Cortex of kidney (tissue), 1 donor: ENCODE measurements around the gene H2BK1.

Experiments
- DNase-seq: peaks from one replicate; lab custom pipeline; 2025; lab: John Stamatoyannopoulos, UW

H2BK1 gene

DNA sequence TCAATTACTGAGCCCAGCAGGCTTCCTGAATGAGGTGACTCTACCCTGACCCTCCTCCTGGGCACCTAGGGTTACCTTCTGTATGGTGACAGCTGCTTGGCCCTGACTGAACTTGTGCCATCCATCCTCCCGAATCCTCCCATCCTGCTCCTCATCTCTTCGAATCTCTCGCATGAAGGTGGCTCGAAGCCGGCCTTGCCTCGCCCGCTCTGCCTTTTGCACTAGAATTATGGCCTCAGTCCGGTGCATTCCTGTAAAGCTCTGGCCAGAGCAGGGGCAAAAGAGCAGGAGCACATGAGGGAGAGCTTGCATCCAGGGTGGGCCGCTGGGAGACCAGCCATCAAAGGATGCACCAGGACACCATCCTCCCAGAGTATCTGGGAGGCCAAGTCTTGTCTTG lies 7.5 kb downstream of the H2BK1 start:
- no peak for DNase-seq

DNA sequence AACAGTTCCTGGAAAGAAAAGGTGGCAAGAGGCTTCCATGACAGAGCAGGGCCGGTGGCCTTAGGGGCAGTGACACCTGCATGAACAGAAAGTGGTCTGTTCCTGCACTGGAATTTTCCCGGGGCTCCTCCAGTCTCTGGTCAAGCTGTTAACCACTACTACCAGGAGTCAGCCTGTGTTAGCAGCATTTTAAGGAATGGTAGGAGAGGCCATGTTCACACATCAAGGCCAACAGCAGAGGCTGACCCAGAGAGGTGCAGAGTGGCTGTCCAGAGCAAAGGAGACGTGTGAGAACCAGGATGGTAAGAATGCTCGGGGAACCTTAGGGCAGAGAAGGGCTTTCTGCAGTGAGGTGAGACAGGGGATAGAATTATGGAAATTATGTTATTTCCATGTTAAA lies 8.5 kb downstream of the H2BK1 start:
- DNase-seq = no peak

DNA sequence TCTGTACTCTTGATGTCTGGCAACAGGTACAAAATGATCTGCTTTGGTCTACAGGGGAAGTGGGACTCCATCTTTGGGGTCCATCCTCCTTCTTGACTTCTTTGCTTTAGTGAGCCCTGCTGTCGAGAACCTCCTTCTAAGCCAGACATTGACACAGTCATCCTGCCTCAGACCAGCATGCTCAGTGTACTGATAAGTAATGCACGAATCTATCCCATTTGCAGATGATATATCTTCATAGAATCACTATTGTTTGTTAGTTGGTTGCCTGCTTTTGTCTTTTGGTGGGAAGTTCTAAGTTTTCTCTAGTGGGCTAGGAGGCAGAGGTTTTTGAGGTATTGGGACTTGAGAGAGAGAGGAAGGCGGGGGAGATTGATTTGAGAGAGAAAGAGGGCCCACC lies 8.9 kb downstream of the H2BK1 start:
- no peak for DNase-seq

DNA sequence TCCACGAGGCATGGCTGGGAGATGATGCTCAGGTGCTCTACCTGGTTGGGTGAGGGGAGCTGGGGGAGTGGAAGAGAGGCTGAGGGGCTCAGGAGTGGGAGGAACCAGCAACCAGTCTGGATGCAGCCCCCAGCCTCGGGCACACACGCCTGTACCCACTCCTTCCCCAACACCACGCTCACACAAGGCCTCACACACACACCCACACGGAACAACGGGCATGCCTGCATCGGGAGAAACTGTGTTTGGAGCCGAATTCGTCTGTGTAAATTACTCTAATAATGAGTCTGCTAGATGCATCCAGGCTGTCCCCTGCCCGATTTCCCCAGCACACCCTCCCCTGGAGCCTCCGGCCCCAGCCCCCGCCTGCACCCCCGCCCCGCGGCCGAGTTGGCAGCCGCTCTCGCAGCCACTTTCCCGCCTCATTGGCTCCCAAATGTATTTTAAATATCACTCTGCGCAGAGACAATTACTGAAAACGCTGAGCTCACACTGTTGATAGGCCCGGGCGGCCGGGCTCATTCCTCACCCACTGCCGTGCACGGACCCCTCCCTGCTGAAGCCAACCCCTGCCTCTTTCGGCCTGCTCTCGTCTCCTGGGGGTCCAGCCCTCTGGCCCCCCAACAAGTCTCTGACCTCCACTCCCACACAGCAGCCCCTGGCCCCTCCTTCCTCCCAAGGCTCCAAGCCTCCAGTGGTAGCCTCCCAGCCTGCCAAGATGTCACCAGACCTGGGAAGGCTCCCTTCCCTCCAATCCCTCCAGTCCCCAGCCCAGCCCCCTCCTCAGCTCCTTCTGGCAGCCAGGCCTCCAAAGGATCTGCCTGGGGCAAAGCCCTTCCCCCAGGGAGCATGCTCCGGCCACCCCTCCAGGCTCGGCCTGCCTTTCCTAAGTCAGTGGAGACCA lies 11.1 kb downstream of the H2BK1 start:
- DNase-seq = no peak

DNA sequence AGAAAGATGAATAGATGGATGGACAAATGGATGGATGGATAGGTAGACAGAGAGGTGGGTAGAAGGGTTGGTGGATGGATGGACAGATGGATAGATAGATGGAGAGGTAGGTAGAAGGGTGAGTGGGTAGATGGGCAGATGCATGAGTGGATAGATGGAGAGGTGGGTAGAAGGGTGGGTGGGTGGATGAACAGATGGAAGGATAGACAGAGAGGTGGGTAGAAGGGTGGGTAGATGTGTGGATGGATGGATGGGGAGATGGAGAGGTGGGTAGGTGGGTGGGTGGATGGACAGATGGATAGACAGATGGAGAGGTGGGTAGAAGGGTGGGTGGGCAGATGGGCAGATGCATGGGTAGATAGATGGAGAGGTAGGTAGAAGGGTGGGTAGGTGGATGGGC lies 12.4 kb downstream of the H2BK1 start:
- no peak for DNase-seq

DNA sequence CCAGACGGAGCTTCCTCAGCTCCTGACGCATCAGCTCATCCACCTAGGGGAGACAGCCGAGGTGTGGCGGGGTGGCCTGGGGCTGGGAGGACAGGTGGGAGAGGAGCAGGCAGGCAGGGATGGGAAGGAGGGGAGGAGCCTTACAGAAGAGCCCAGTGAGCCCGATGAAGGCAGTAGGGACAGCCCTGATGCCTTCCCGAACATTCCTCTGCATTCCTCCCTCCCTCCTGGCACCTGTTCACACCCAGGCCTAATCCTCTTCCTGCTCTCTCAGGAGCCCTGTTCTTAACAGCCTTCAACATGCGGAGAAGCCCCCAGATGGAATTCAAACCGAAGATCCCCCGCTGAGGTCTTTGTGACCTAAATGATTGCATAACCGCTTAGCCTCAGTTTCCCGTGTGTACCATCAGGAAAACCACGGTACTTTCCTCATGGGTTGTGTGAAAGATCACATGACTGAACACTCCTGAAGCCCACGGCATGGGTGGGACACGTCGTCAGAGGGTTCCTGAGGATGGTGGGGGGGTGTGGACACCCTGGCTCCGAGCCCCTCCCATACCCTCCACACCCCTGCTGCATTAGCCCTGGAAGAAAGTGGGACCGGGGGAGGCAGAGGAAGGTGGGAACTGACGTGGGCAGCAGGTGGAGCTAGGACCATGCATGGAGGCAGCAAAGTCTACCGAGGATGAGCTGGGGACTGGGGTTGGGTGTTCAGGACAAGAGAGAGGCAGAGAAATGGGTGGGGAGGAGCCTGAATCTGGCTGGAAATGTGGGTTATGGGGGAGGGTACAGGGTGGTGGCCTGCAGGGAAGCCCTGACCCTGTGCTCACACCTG lies 14.5 kb downstream of the H2BK1 start:
- DNase-seq = no peak

DNA sequence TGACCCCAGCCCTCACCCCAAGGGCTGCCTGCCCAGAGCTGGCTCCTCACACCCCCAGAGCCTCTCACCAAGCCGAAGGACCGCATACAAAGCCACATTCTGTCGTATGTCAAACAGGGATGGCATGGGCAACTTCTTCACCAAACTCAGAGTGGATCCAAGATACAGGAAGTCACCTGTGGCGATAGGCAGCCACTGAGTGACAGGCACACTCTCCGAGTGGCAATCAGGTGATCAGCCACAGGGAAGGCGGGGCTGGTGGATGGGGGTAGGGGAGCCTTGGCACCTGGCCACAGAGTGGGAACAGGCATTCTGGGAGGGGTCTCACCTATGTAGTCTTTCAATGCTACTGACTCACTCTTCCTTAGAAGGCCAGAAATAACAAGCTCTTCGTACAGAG lies 16.1 kb downstream of the H2BK1 start:
- no peak for DNase-seq

DNA sequence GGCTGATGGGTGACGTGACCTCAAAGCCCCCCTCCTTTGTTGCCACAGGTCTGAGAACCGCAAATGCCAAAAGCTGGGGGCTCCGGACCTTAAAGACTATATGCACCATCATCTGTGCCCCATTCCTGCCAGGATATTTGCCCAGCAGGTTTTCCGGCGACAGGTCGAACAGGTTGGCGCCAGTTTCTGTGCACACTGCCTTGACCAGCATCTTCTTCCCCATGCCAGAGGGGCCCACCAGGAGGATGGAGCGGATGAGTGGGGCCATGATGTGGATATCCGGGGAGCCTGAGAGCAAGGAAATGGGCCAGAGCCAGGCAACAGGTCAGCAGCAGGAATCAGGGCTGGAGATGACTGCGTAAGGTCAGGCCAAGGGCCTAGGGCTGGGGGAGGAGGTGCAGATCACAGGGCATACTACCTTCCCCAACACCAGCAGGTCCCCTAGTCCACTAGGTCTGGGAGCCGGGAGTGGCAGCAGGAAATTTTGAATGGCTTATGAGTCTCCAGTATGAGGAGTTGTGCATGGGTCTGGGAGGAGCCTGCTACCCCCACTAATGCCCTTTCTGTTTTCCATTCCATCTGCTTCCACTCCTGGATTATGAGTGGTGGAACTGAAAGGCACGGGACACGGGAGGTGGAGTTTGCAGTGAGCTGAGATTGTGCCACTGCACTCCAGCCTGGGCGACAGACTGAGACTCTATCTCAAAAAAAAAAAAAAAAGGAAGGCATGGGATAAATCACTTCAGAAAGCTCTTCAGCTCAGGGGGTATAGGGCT lies 16.9 kb downstream of the H2BK1 start:
- no peak for DNase-seq

DNA sequence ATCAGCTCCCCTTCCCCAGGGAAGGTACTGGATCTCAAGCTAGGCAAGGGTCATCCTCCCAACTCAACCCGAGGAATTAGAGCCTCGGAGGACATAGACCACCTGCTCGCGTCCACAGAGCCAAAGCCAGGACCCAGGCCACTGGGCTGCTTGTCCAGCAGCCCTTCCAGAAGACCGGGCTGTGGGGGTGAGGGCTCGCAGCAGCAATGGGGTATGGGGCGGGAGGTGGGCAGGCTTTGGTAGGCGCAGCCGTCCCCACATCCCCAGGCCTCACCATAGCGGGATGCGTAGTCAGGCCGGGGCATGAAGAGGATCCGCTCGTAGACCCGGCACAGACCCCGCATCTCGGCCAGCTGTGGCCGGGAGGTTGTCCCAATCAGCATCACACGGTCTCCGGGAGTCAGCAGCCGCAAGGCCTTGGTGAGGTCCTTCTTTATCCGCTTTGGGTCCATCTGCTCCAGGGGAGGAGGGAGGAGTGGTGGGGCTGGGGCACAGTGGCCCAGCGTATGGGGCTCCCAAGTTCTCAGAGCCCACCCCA lies 18.2 kb downstream of the H2BK1 start:
- no peak for DNase-seq

DNA sequence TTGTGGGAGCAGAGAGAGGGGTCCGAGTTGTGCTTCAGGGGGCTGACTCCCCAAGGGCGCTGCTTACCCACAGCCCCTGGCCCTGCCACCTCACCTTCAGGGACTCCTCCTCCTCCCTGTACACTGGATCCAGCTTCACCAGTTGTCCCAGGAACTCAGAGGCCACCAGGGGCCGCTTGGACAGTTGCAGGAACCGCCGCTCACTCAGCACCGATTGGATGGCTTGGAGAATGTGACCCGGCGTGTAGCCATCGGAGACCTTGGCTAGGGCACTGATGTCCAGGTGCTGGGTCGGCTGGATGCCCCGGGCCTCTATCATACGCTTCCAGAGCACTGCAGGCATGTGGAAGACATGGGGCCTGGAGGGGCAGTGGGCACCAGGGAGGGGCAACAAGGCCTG lies 18.7 kb downstream of the H2BK1 start:
- no peak for DNase-seq

DNA sequence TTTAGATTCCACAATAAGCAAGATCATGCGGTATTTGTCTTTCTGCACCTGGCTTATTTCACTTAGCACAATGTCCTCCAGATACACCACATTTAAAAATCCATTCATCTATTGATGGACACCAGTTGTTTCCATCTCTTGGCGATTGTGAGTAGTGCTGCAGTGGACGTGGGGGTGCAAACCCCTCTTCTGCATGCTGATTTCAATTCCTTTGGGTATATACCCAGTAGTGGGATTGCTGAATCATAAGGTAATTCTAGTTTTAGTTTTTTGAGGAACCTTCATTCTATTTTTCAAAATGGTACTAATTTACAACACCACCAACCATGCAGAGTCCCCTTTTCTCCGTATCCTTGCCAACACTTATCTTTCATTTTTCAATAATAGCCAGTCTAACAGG lies 21.2 kb downstream of the H2BK1 start:
- no peak for DNase-seq

DNA sequence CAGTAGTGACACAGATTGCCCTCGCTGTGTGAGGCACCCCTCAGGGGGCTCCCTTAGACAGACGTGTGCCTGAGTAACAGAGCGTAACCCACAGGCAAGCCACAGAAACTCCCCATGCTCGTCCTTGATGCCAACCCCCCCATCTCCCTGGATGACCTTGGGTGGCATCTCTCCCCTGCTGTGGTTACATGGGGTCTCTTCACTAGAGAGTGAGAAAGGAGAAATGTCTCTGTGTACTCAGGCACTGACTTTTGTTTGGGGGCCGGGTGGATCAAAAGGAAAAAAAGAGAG lies 22.1 kb downstream of the H2BK1 start:
- DNase-seq = no peak

DNA sequence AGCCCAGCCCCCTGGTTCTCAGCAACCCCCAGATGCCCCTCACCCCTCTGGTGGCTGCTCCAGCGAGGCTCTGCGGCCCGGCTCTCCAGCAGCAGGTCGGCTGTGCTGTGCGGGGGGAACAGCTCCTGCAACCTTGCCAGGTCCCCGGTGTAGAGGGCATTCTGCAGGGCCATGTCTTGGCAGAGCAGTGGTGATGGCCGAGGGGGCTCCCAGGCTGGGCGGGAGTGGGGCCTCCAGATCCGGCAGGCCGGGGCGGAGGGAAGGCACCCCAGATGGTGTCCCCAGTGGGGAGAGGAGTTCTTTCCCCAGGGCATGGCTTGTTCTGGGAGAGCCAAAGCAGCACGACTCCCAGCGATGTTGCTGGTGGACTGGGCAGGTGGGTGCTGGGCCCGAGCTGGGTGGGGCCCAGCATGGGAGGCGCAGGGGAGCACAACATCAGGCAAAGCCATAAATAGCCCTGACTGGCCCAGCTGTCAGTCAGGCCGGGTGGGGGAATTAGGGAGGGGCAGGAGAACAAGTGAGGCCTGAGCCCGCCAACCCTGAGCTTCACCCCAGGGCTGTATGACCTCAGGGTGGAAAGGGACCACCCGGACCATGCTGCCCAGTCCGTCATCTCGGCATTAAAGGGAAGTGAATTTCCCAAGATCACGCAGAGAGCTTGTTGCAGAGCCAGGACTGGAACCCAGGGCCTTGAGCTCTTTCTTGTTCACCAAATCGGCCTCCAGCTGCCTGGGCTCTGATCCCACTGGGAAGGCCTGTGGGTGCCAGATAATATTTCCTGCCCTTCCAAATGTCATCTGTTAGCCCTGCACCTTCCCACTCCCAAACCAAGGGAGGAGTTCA lies 22.7 kb downstream of the H2BK1 start:
- no peak for DNase-seq

DNA sequence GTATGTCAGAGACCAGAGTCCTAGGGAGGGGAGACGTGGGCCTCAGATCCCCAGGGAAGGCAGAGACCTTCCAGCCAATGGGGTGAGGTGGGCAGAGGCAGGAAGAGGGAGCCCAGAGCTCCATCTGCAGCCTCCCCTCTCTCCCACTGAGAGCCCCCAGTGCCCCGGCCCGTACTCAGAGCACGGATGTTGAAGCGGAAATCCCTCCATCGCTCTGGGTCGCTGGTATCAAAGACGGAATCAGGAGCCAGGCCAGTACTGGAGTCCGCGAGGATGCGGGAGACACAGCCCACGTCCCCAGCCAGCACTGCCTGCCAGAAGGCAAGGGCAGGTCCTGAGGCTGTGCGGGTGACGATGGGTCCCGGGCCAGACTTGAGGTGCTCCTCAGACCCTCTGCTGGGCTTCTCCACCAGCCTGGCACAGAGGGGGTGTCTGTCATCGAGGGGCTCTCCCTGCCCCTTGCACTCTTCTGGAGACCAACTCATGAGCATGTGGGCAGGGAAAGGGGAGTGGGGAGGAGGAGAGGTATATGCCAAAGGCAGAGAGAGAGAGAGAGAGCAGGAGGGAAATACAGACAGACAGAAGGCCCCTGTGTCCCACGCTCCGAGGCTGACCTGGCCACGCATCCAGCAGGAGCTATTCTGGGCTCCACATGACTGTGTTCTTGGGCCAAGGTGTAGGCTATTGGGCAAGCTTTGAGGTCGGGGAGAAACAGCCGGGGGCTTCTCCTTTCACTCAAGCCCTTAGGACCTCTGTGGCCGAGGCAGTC lies 23.5 kb downstream of the H2BK1 start, which contains the start of gene ASB10:
ASB10 (minus strand) TSS at position 611 of the 769 bp plus-strand sequence; CDS start at position 491, 120 bp downstream.
- no peak for DNase-seq

DNA sequence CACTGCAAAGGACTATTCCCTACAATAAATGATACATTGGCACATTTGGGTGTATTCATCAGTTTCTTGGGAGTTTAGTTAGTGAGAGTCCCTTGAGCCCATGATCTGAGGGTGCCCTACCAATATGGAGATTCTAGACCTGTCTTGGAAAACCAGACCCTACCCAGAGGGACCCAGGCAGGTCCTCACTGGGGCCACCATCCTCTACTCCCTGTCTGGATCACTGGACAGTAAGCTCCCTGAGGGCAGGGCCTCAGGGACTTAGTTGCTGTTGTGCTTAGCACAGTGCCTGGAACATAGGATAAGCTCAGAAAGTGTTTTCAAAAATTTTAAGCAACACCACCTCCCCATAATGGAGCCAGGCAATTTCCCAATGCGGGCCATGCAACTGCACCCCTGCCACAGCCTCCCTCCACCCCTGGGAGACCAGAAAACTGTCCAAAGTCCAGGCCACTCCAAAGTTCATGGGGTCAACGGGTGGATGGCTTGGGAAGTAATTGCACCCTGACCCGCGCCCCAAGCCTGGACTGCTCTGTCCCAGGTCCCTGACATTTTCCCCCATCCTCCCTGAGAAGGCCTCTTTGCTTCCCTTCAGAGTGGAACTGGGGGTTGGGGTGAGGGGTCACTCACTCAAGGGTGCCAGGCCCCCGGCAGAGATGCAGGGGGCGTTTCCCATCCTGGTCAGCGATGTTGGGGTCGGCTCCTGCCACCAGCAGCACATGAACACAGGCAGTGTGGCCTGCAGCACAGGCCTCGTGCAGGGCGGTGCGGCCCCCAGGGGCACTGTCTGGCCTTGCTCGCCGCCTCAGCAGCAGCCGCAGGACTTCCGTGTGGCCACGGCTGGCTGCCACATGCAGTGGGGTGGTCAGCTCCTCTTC lies 24.3 kb downstream of the H2BK1 start:
- DNase-seq = no peak

DNA sequence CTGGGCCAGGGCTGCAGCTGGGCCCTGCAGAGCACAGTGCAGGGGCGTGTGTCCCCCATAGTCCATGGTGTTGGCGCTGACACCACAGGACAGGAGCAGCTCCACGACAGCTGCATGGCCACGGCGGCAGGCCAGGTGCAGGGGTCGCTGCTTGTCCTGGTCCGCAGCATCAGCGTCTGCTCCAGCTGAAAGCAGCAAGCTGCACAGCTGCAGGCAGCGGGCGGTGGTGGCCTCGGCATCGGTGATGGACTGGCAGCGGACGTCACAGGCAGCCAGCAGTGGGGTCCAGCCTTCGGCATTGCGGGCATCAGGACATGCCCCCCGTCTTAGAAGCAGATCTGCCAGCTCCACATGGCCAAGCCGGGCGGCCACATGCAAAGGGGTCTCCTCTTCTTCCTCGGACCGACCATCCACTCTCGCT lies 29.3 kb downstream of the H2BK1 start:
- DNase-seq = no peak

DNA sequence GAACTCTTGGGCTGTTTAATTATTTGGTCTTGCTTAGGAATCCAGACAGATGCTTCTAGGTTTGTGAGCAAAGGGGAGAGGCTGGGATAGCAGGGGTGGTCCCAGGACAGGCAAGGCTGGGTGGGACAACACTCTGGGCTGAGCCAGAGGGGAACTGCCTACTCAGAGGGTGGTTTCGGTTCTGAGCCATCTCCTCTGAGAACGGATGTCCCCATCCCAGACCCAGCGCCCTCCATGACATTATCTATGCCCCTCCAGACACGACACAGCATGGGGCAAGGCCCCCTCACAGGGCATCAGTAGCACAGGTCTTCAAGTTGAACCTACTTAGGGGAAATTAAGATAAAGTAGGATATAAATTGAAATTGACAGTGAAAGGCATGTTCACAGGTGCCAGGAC lies 30.3 kb downstream of the H2BK1 start:
- DNase-seq = no peak

DNA sequence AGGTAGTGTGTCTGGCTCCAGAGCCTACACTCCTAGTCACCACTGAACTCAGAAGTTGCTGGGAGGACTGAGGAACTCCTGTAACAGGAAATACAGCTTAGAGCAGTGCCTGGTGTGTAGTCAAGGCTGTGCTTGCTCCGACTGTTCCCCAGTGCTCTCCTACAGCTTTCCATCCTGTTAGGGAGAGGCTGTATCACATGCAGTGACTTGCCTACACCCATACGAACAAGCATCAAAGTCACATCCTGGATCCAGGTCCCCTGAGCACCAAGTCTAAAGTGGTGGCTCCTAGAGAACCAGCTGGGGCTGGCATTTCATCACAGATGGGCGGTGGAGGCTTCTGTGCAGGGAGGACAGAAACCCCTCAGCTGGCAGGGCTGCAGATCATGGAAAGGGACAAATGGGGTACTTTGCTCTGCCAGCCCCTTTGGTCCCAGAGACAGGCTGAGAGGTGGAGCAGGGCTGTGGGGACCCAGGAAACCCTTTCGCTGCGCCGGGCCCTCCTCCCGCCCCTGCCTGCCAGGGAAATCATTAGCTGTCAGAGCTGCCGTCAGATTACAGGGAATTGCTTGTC lies 30.9 kb downstream of the H2BK1 start:
- no peak for DNase-seq

DNA sequence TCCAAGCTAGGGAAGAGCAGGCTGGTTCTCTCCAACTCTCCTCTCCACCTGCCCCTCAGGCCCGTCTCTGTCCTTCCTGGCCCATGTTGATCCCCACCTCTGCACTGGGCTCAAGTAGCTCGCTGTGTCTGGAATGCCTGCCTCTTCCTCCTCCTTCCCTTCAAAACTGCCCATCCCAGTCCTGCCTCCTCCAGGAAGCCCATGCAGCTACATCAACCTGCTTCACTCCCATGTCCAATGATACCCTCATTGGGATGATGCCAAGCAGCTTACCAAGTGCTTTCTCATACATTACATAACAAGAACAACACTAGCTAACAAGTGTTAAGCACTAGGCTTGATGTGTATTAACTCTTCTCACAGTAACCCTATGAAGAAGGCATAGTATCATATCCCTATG lies 31.5 kb downstream of the H2BK1 start:
- no peak for DNase-seq
